A549 (cell line): ENCODE results near the gene SPATS2. TPM values are rescaled to one million over a fixed set of nuclear protein-coding genes. Genes with fewer than 3 reads are reported as not detected.
A peak's percentile ranks its signal among the peaks of the same experiment; 100 is the strongest.

Source experiments
- ATAC-seq, 2 experiments: fragments of 200-7000 bp in 1 of 2; fragments of >200 bp in 1 of 2; cut with Nextera tagmentation in 1 of 2; cut with Tn5 transposase in 1 of 2; 3 replicates each; pipeline versions ENCODE4 v1.8.0 to v1.9.1; 2018 to 2020; ENCODE audit warnings: mild to moderate bottlenecking in 1 of 2, moderate library complexity in 1 of 2
- CTCF ChIA-PET: fragments of 300-600 bp; sonication (Branson Sonifier 250); formaldehyde crosslinking; extraction: SDS; loops from one replicate; lab custom pipeline; 2021; ENCODE audit warnings: antibody characterized with exemption, inconsistent platforms; lab: Yijun Ruan, JAX
- POLR2A ChIA-PET: fragments of 350-600 bp; formaldehyde crosslinking; extraction: SDS; loops from one replicate; lab custom pipeline; 2021; ENCODE audit warnings: antibody characterized with exemption, inconsistent platforms; lab: Yijun Ruan, JAX
- DNase-seq, 2 experiments: peaks; one replicate each; pipeline versions ENCODE4 v3.0.0 to v3.0.0-alpha.2; 2011 to 2016; ENCODE audit warnings: low read depth in 1 of 2, low spot score in 1 of 2
- FAIRE-seq: peaks from 2 replicates; lab custom pipeline; 2011; peaks lifted over from hg19 to GRCh38; lab: Jason Lieb, UNC
- H3K27ac ChIP-seq, 2 experiments: fragments of >200 bp; sonication (Bioruptor Twin); formaldehyde crosslinking; 3 replicates each; pipeline ENCODE4 v1.5.1; 2016 to 2017
- H3K4me1 ChIP-seq: fragments of >200 bp; sonication (Bioruptor Twin); formaldehyde crosslinking; 3 replicates; pipeline ENCODE4 v1.6.1; 2016
- H3K4me2 ChIP-seq: fragments of >200 bp; sonication (Bioruptor Twin); formaldehyde crosslinking; 3 replicates; pipeline ENCODE4 v1.6.1; 2016
- H3K4me3 ChIP-seq: fragments of >200 bp; sonication (Bioruptor Twin); formaldehyde crosslinking; 3 replicates; pipeline ENCODE4 v1.5.1; 2016
- H3K9me3 ChIP-seq: fragments of >200 bp; sonication (Bioruptor Twin); formaldehyde crosslinking; 3 replicates; pipeline ENCODE4 v1.6.1; 2016
- CEBPB ChIP-seq, 2 experiments: fragments of >200 bp in 1 of 2; sonication (Bioruptor Twin) in 1 of 2; formaldehyde crosslinking in 1 of 2; IDR thresholded peaks; 2 replicates each; pipeline ENCODE4 v1.6.1; 2012 to 2016
- CHD2 ChIP-seq: fragments of 150-350 bp; IDR thresholded peaks from 2 replicates; pipeline ENCODE4 v1.6.1; 2014; ENCODE audit warnings: low read length; ENCODE audit not compliant: partially characterized antibody
- EHMT2 ChIP-seq: fragments of 200-600 bp; sonication (generic); IDR thresholded peaks from 2 replicates; pipeline ENCODE4 v1.6.1; 2016; ENCODE audit warnings: antibody characterized with exemption, low read depth, mild to moderate bottlenecking, moderate library complexity
- EP300 ChIP-seq, 2 experiments: fragments of >200 bp; sonication (Bioruptor Twin); formaldehyde crosslinking; IDR thresholded peaks; 2 replicates in 1 of 2; 3 replicates in 1 of 2; pipeline ENCODE4 v1.6.1; 2016 to 2017
- ESRRA ChIP-seq: fragments of 150-350 bp; IDR thresholded peaks from 2 replicates; pipeline ENCODE4 v1.6.1; 2014; ENCODE audit warnings: mild to moderate bottlenecking, low read length, borderline replicate concordance
- FOSL2 ChIP-seq, 2 experiments: fragments of 450-650 bp in 1 of 2; fragments of >200 bp in 1 of 2; sonication (Bioruptor Twin) in 1 of 2; formaldehyde crosslinking; IDR thresholded peaks; 2 replicates each; pipeline versions ENCODE4 v1.5.0 to v1.6.1; 2016 to 2020; ENCODE audit warnings: mild to moderate bottlenecking in 1 of 2, moderate library complexity in 1 of 2
- GATA3 ChIP-seq: IDR thresholded peaks from 2 replicates; pipeline ENCODE4 v1.6.1; 2012; ENCODE audit warnings: borderline replicate concordance
- HDAC2 ChIP-seq: fragments of 200-600 bp; sonication (generic); IDR thresholded peaks from 2 replicates; pipeline ENCODE4 v1.6.1; 2016
- HOXA7 ChIP-seq: fragments of 250-450 bp; sonication (Bioruptor Pico); IDR thresholded peaks from 2 replicates; pipeline ENCODE4 v1.5.0; 2020; ENCODE audit warnings: mild to moderate bottlenecking, moderate library complexity
- HOXB13 ChIP-seq: fragments of 250-450 bp; sonication (Bioruptor Pico); IDR thresholded peaks from 2 replicates; pipeline ENCODE4 v1.5.0; 2020; ENCODE audit warnings: low read depth, mild to moderate bottlenecking, moderate library complexity
- HOXB5 ChIP-seq: fragments of 250-450 bp; sonication (Bioruptor Pico); IDR thresholded peaks from 2 replicates; pipeline ENCODE4 v1.5.0; 2020; ENCODE audit warnings: mild to moderate bottlenecking, moderate library complexity
- JUN ChIP-seq, 2 experiments: fragments of >200 bp; sonication (Bioruptor Twin); formaldehyde crosslinking; IDR thresholded peaks; 2 replicates in 1 of 2; 3 replicates in 1 of 2; pipeline ENCODE4 v1.6.1; 2016 to 2017
- JUNB ChIP-seq: fragments of >200 bp; sonication (Bioruptor Twin); formaldehyde crosslinking; IDR thresholded peaks from 2 replicates; pipeline ENCODE4 v1.6.1; 2016
- KDM1A ChIP-seq: fragments of 200-600 bp; sonication (generic); IDR thresholded peaks from 2 replicates; pipeline ENCODE4 v1.6.1; 2016; ENCODE audit warnings: low read depth, mild to moderate bottlenecking
- KDM5A ChIP-seq: fragments of 200-600 bp; sonication (generic); IDR thresholded peaks from 2 replicates; pipeline ENCODE4 v1.6.1; 2016; ENCODE audit warnings: antibody characterized with exemption, mild to moderate bottlenecking
- MAFK ChIP-seq: fragments of 450-650 bp; IDR thresholded peaks from 2 replicates; pipeline ENCODE4 v1.6.1; 2014; ENCODE audit not compliant: partially characterized antibody
- MYC ChIP-seq: IDR thresholded peaks from 2 replicates; pipeline ENCODE4 v1.6.1; 2012; ENCODE audit warnings: mild to moderate bottlenecking, inconsistent platforms, low read length, improper control_type of control experiment, borderline replicate concordance
- NPAS2 ChIP-seq: fragments of 250-450 bp; sonication (Bioruptor Pico); IDR thresholded peaks from 2 replicates; pipeline ENCODE4 v1.8.0; 2022; ENCODE audit warnings: mild to moderate bottlenecking, moderate library complexity, borderline replicate concordance
- POLR2A ChIP-seq: IDR thresholded peaks from 2 replicates; pipeline ENCODE4 v1.6.1; 2012; ENCODE audit warnings: mild to moderate bottlenecking, low read length
- RAD21 ChIP-seq, 2 experiments: fragments of >200 bp in 1 of 2; sonication (Bioruptor Twin) in 1 of 2; formaldehyde crosslinking in 1 of 2; IDR thresholded peaks in 1 of 2; conservative IDR thresholded peaks in 1 of 2; 2 replicates in 1 of 2; 3 replicates in 1 of 2; pipeline ENCODE4 v1.6.1; 2012 to 2018; ENCODE audit warnings: inconsistent platforms in 1 of 2
- RARB ChIP-seq: fragments of 250-450 bp; sonication (Bioruptor Pico); IDR thresholded peaks from 2 replicates; pipeline ENCODE4 v1.8.0; 2021; ENCODE audit warnings: mild to moderate bottlenecking, moderate library complexity
- RCOR1 ChIP-seq: fragments of 150-350 bp; IDR thresholded peaks from 2 replicates; pipeline ENCODE4 v1.6.1; 2014; ENCODE audit warnings: antibody characterized with exemption, low read length, low read depth
- RFX5 ChIP-seq: fragments of 450-650 bp; IDR thresholded peaks from 2 replicates; pipeline ENCODE4 v1.7.1; 2014; ENCODE audit warnings: antibody characterized with exemption, mild to moderate bottlenecking, moderate library complexity
- ZC3H11A ChIP-seq: fragments of 450-650 bp; IDR thresholded peaks from 2 replicates; pipeline ENCODE4 v1.6.1; 2014; ENCODE audit warnings: antibody characterized with exemption, mild to moderate bottlenecking
- ZSCAN20 ChIP-seq: fragments of 250-450 bp; sonication (Bioruptor Pico); IDR thresholded peaks from 2 replicates; pipeline ENCODE4 v1.8.0; 2022; ENCODE audit warnings: mild to moderate bottlenecking, moderate library complexity
- WGBS: methylation state at CpG from one replicate; pipeline ENCODE4 v1.1.6; 2017; ENCODE audit errors: missing lambda C conversion rate; 5-methylcytosine and 5-hydroxymethylcytosine counted together
- polyA plus RNA-seq, 4 experiments: library from polyadenylated mRNA; depleted of rRNA in 3 of 4; stranded (reverse); fragments of >200 nt; fragmentation: RNase III in 1 of 4; extraction: RNeasy Plus Mini Kit Qiagen cat#74134 plus additional on column Dnase treatment in 1 of 4; gene quantifications; 2 replicates in 3 of 4; 3 replicates in 1 of 4; pipeline ENCODE4 v1.2.3, GENCODE V29; 2011 to 2017

SPATS2 gene
- polyA plus RNA-seq, 2 of the 4 experiments (the other 2 are of a cell fraction): 37.7 to 154 TPM

GRCh38 chr12:49414364-49414763 is 47.1 kb downstream of the SPATS2 start:
- ChIA-PET CTCF (interaction anchor here (0.8 to 1.9 kb wide), 4 partner anchors 14 to 56 kb away, joined by 3 to 7 read pairs (median 4); no protein-coding TSS in a partner anchor), POLR2A (no interaction called here)
- peaks cover 54% of the 10 kb centered on the region for H3K4me1 ChIP-seq
- FAIRE-seq: no peak
- H3K9me3 ChIP-seq: no peaks in the 10 kb centered on the region
- H3K4me3 ChIP-seq: no peak overlapping the region
- no peak for TF ChIP-seq MYC
- no peak for TF ChIP-seq FOSL2 (IDR thresholded peaks at IDR 0.05)
- TF ChIP-seq FOSL2 (CRISPR knock-in tag; IDR thresholded peaks at IDR 0.05): no peak
- no peak for TF ChIP-seq ZC3H11A
- no peak for TF ChIP-seq RAD21 (conservative IDR thresholded peaks at IDR 0.05 in 1 of 2, IDR thresholded peaks at IDR 0.05 in 1 of 2)
- TF ChIP-seq JUNB: no peak
- TF ChIP-seq HOXB13 (CRISPR knock-in tag): no peak
- no peak for TF ChIP-seq KDM5A
- no peak for TF ChIP-seq RFX5
- no peak for TF ChIP-seq MAFK
- no peak for TF ChIP-seq CEBPB (IDR thresholded peaks at IDR 0.05)
- no peak for TF ChIP-seq NPAS2 (CRISPR knock-in tag)
- DNase-seq: no peak
- 0 out of 6 replicates have a peak overlapping the region, but pooled peaks of 1 of the 2 experiments have one; percentile 5 for H3K27ac ChIP-seq
- ATAC-seq: no peak
- WGBS: 76% methylated on average over 2 of the region's 2 CpGs
- H3K4me2 ChIP-seq: no peak overlapping the region

- POLR2A ChIA-PET: interaction anchor here (1.0 kb wide), 1 partner anchor 48 kb away, joined by 3 read pairs; the partner anchor contains the start of gene SPATS2
Measured at GRCh38 chr12:49415521-49415970, 48.3 kb downstream of the SPATS2 start.

GRCh38 chr12:49416892-49417291 is 49.6 kb downstream of the SPATS2 start:
- Histone ChIP-seq H3K27ac (no peak overlapping the region), H3K9me3 (no peaks in the 10 kb centered on the region), H3K4me2 (peak overlapping the region; percentile 26; the same call in 2 of the 3 replicates), H3K4me3 (no peak overlapping the region), H3K4me1 (peaks cover 67% of the 10 kb centered on the region)
- no peak for FAIRE-seq
- POLR2A ChIA-PET: interaction anchor here (1.5 kb wide), 1 partner anchor 50 kb away, joined by 6 read pairs; the partner anchor contains the start of gene SPATS2
- ATAC-seq: no peak
- no peak for DNase-seq
- TF ChIP-seq RCOR1: no peak
- TF ChIP-seq HOXB5 (CRISPR knock-in tag): no peak
- no peak for TF ChIP-seq CHD2
- TF ChIP-seq MAFK: no peak
- no peak for TF ChIP-seq RAD21 (conservative IDR thresholded peaks at IDR 0.05 in 1 of 2, IDR thresholded peaks at IDR 0.05 in 1 of 2)
- TF ChIP-seq ZSCAN20 (CRISPR knock-in tag): no peak
- no peak for TF ChIP-seq ESRRA
- TF ChIP-seq EHMT2: no peak
- no peak for TF ChIP-seq KDM1A
- no peak for TF ChIP-seq RARB
- TF ChIP-seq HDAC2: no peak
- TF ChIP-seq HOXA7 (CRISPR knock-in tag): no peak
- no peak for TF ChIP-seq GATA3
- no peak for TF ChIP-seq HOXB13 (CRISPR knock-in tag)
- TF ChIP-seq JUN (IDR thresholded peaks at IDR 0.05): no peak
- CTCF ChIA-PET: interaction anchor here (0.5 to 1.4 kb wide), 3 partner anchors 19 to 164 kb away, joined by 3 to 5 read pairs (median 3); no protein-coding TSS in a partner anchor
- WGBS: 92% methylated on average over 2 of the region's 2 CpGs

More at GRCh38 chr12:49415521-49415970, 48.3 kb downstream of the SPATS2 start:
- no peak for DNase-seq
- H3K4me3 ChIP-seq: no peak overlapping the region
- WGBS: 92% methylated on average over 3 of the region's 3 CpGs
- no peak for FAIRE-seq
- ATAC-seq: no peak
- TF ChIP-seq GATA3 (no peak), EP300 (IDR thresholded peaks at IDR 0.05) (no peak), NPAS2 (CRISPR knock-in tag) (no peak), POLR2A (no peak), MAFK (no peak), FOSL2 (IDR thresholded peaks at IDR 0.05) (no peak), FOSL2 (CRISPR knock-in tag; IDR thresholded peaks at IDR 0.05) (no peak)
- CTCF ChIA-PET: interaction anchor here (1.3 to 1.9 kb wide), 3 partner anchors 35 to 98 kb away, joined by 3 to 5 read pairs (median 5); no protein-coding TSS in a partner anchor
- no peak overlapping the region for H3K27ac ChIP-seq
- no peaks in the 10 kb centered on the region for H3K9me3 ChIP-seq
- peaks cover 61% of the 10 kb centered on the region for H3K4me1 ChIP-seq
- H3K4me2 ChIP-seq: no peak overlapping the region
